CD4-positive, CD25-positive, alpha-beta regulatory T cell (primary cell): ENCODE data around the gene IRF4. TPM values are rescaled to one million over a fixed set of nuclear protein-coding genes. Genes with fewer than 3 reads are reported as not detected.
"Not testable (repeated sequence)": the region's sequence is repeated elsewhere in the genome, so short reads cannot be mapped to it uniquely, and the experiment has no call there.

ENCODE experiments used
- ATAC-seq, 2 donors: fragments of 150-1000 bp; cut with Tn5 transposase; one replicate each; pipeline ENCODE4 v1.10.0; 2021; ENCODE audit warnings: low read depth in 2 of 2, moderate number of reproducible peaks in 2 of 2, moderate library complexity in 1 of 2
- DNase-seq, 3 donors: peaks; one replicate each; pipeline versions ENCODE4 v3.0.0 to v3.0.0-alpha.2; 2012 to 2022; ENCODE audit warnings: mixed read lengths in 1 of 3
- H3K27ac ChIP-seq: one replicate; pipeline ENCODE4 v1.7.0; 2013; ENCODE audit warnings: mild to moderate bottlenecking, low read length; ENCODE audit not compliant: insufficient read depth, poor library complexity, severe bottlenecking
- H3K27me3 ChIP-seq: one replicate; pipeline ENCODE4 v1.7.0; 2013; ENCODE audit warnings: low read length; ENCODE audit not compliant: control insufficient read depth, insufficient read depth
- H3K36me3 ChIP-seq: one replicate; pipeline ENCODE4 v1.7.0; 2013; ENCODE audit warnings: mild to moderate bottlenecking, low read length, moderate library complexity; ENCODE audit not compliant: control insufficient read depth, insufficient read depth
- H3K4me1 ChIP-seq: 2 replicates; pipeline ENCODE4 v1.7.0; 2013; ENCODE audit warnings: mild to moderate bottlenecking, low read length; ENCODE audit not compliant: insufficient read depth, control insufficient read depth, poor library complexity, severe bottlenecking
- H3K4me3 ChIP-seq: one replicate; pipeline ENCODE4 v1.7.0; 2013; ENCODE audit warnings: low read depth, mild to moderate bottlenecking, low read length, moderate library complexity
- H3K9me3 ChIP-seq, 2 experiments: 1 replicate in 1 of 2; 2 replicates in 1 of 2; pipeline ENCODE4 v1.7.0; 2013; ENCODE audit warnings: low read length in 2 of 2, mild to moderate bottlenecking in 1 of 2, moderate library complexity in 1 of 2; ENCODE audit not compliant: control insufficient read depth in 2 of 2
- H3K27ac Mint-ChIP-seq, 3 donors: one replicate each; pipeline ENCODE4 v1.8.0; 2020 to 2022; ENCODE audit warnings: mild to moderate bottlenecking in 3 of 3, mixed read lengths in 3 of 3, moderate library complexity in 2 of 3
- H3K27me3 Mint-ChIP-seq: one replicate; pipeline ENCODE4 v1.8.0; 2022; ENCODE audit warnings: mild to moderate bottlenecking, mixed read lengths
- H3K36me3 Mint-ChIP-seq: one replicate; pipeline ENCODE4 v1.8.0; 2020; ENCODE audit warnings: mixed read lengths
- H3K4me1 Mint-ChIP-seq, 4 donors: one replicate each; pipeline ENCODE4 v1.8.0; 2020 to 2022; ENCODE audit warnings: mixed read lengths in 4 of 4, mild to moderate bottlenecking in 1 of 4
- H3K4me3 Mint-ChIP-seq, 4 donors: one replicate each; pipeline ENCODE4 v1.8.0; 2020 to 2022; ENCODE audit warnings: mild to moderate bottlenecking in 4 of 4, mixed read lengths in 4 of 4, moderate library complexity in 3 of 4
- H3K9me3 Mint-ChIP-seq, 7 donors: one replicate each; pipeline ENCODE4 v1.8.0; 2020 to 2022; ENCODE audit warnings: mixed read lengths in 7 of 7, mild to moderate bottlenecking in 3 of 7, moderate library complexity in 2 of 7
- polyA plus RNA-seq, 4 donors: library from polyadenylated mRNA; unstranded; fragments of 300-500 nt; fragmentation: Illumina TruSeq; gene quantifications; one replicate each; pipeline ENCODE4 v1.2.3, GENCODE V29; 2021
- total RNA-seq: library from RNA; stranded (reverse); gene quantifications from one replicate; pipeline ENCODE4 v1.2.3, GENCODE V29; 2022

Gene IRF4
- total and polyA plus RNA-seq, 5 donors from 2014 or later = 9.0 to 71.3 (median 12.2) TPM

GRCh38 chr6:415087-415486 lies 23.5 kb downstream of the IRF4 start:
- DNase-seq = no peak
- H3K27me3 ChIP-seq = no peaks in the 10 kb centered on the region
- no peak overlapping the region for H3K4me3 ChIP-seq
- no peak overlapping the region for H3K27ac Mint-ChIP-seq
- no peak overlapping the region for H3K4me3 Mint-ChIP-seq
- H3K9me3 Mint-ChIP-seq = peaks cover 0 to 32% (median 3%) of the 10 kb centered on the region in 7 donors
- H3K4me1 ChIP-seq = no peaks in the 10 kb centered on the region
- peaks cover 10 to 15% of the 10 kb centered on the region in 2 experiments for H3K9me3 ChIP-seq
- no peaks in the 10 kb centered on the region for H3K27me3 Mint-ChIP-seq
- peaks cover 0 to 7% (median 3%) of the 10 kb centered on the region in 4 donors for H3K4me1 Mint-ChIP-seq
- H3K36me3 Mint-ChIP-seq = peaks cover 34% of the 10 kb centered on the region
- H3K36me3 ChIP-seq = peaks cover 20% of the 10 kb centered on the region
- no peak for ATAC-seq
- H3K27ac ChIP-seq = no peak overlapping the region

- H3K36me3 ChIP-seq = no peaks in the 10 kb centered on the region
- ATAC-seq = no peak
- Mint-ChIP-seq H3K9me3 (peaks cover 0 to 19% (median under 1%) of the 10 kb centered on the region in 7 donors), H3K4me3 (no peak overlapping the region), H3K27ac (no peak overlapping the region), H3K27me3 (no peaks in the 10 kb centered on the region), H3K36me3 (peaks cover 7% of the 10 kb centered on the region), H3K4me1 (peaks cover 0 to 4% (median 1%) of the 10 kb centered on the region in 4 donors)
- no peaks in the 10 kb centered on the region for H3K4me1 ChIP-seq
- DNase-seq = no peak
- H3K27me3 ChIP-seq = no peaks in the 10 kb centered on the region
- no peak overlapping the region for H3K4me3 ChIP-seq
- H3K9me3 ChIP-seq = peaks cover 0 to 5% of the 10 kb centered on the region in 2 experiments
- H3K27ac ChIP-seq = no peak overlapping the region
Measured at GRCh38 chr6:421211-421610, 29.7 kb downstream of the IRF4 start.

- no peaks in the 10 kb centered on the region for H3K36me3 ChIP-seq
- H3K4me1 Mint-ChIP-seq = peaks cover 0 to 6% (median 2%) of the 10 kb centered on the region in 4 donors
- H3K4me1 ChIP-seq = no peaks in the 10 kb centered on the region
- no peaks in the 10 kb centered on the region for H3K36me3 Mint-ChIP-seq
- H3K27me3 ChIP-seq = no peaks in the 10 kb centered on the region
- H3K4me3 ChIP-seq = no peak overlapping the region
- H3K27ac ChIP-seq = no peak overlapping the region
- ATAC-seq = peak; percentile 74 to 76
- peak in 1 of 3 donors; percentile 66 for DNase-seq
- H3K4me3 Mint-ChIP-seq = no peak overlapping the region
- H3K27ac Mint-ChIP-seq = peak overlapping the region in 1 of 3 donors; percentile 20
- peaks cover 0 to 5% of the 10 kb centered on the region in 2 experiments for H3K9me3 ChIP-seq
- peaks cover 0 to 9% (median 0%) of the 10 kb centered on the region in 7 donors for H3K9me3 Mint-ChIP-seq
- no peaks in the 10 kb centered on the region for H3K27me3 Mint-ChIP-seq
Measured at GRCh38 chr6:422433-423054, 31.0 kb downstream of the IRF4 start.

GRCh38 chr6:423055-423798 lies 31.7 kb downstream of the IRF4 start:
- no peak overlapping the region for H3K27ac Mint-ChIP-seq
- H3K4me3 Mint-ChIP-seq = no peak overlapping the region
- H3K9me3 Mint-ChIP-seq = peaks cover 0 to 9% (median 0%) of the 10 kb centered on the region in 7 donors
- no peak overlapping the region for H3K4me3 ChIP-seq
- no peaks in the 10 kb centered on the region for H3K36me3 ChIP-seq
- DNase-seq (no peak), ATAC-seq (no peak)
- no peak overlapping the region for H3K27ac ChIP-seq
- peaks cover 3% of the 10 kb centered on the region for H3K4me1 ChIP-seq
- no peaks in the 10 kb centered on the region for H3K27me3 ChIP-seq
- H3K36me3 Mint-ChIP-seq = no peaks in the 10 kb centered on the region
- peaks cover 0 to 5% of the 10 kb centered on the region in 2 experiments for H3K9me3 ChIP-seq
- peaks cover 0 to 13% (median 2%) of the 10 kb centered on the region in 4 donors for H3K4me1 Mint-ChIP-seq
- no peaks in the 10 kb centered on the region for H3K27me3 Mint-ChIP-seq

- no peak overlapping the region for H3K27ac ChIP-seq
- H3K4me1 ChIP-seq = peaks cover 5% of the 10 kb centered on the region
- Mint-ChIP-seq H3K4me1 (peaks cover 0 to 19% (median 3%) of the 10 kb centered on the region in 4 donors), H3K27me3 (no peaks in the 10 kb centered on the region), H3K27ac (no peak overlapping the region), H3K9me3 (peaks cover 0 to 9% (median 0%) of the 10 kb centered on the region in 7 donors), H3K36me3 (no peaks in the 10 kb centered on the region), H3K4me3 (no peak overlapping the region)
- no peaks in the 10 kb centered on the region for H3K36me3 ChIP-seq
- ATAC-seq = no peak
- no peak for DNase-seq
- H3K9me3 ChIP-seq = peaks cover 0 to 5% of the 10 kb centered on the region in 2 experiments
- H3K4me3 ChIP-seq = no peak overlapping the region
- no peaks in the 10 kb centered on the region for H3K27me3 ChIP-seq
Measured at GRCh38 chr6:423799-424345, 32.3 kb downstream of the IRF4 start.

GRCh38 chr6:424741-425417 lies 33.3 kb downstream of the IRF4 start:
- Mint-ChIP-seq H3K36me3 (no peaks in the 10 kb centered on the region), H3K27me3 (no peaks in the 10 kb centered on the region)
- no peak overlapping the region for H3K4me3 ChIP-seq

GRCh38 chr6:425418-425788 lies 33.9 kb downstream of the IRF4 start:
- H3K36me3 ChIP-seq, DNase-seq, H3K27ac ChIP-seq, ATAC-seq, H3K27me3 ChIP-seq, H3K36me3 Mint-ChIP-seq, H3K27me3 Mint-ChIP-seq, H3K9me3 ChIP-seq, H3K9me3 Mint-ChIP-seq, H3K4me3 ChIP-seq, H3K27ac Mint-ChIP-seq, H3K4me3 Mint-ChIP-seq: not testable (repeated sequence)
- peaks cover 12% of the 10 kb centered on the region for H3K4me1 ChIP-seq
- peaks cover 0 to 31% (median 14%) of the 10 kb centered on the region in 4 donors for H3K4me1 Mint-ChIP-seq

More at GRCh38 chr6:424741-425417, 33.3 kb downstream of the IRF4 start:
- DNase-seq = no peak
- no peak for ATAC-seq
- H3K4me3 Mint-ChIP-seq = no peak overlapping the region
- Histone ChIP-seq H3K27ac (no peak overlapping the region), H3K27me3 (no peaks in the 10 kb centered on the region), H3K9me3 (peaks cover 0 to 5% of the 10 kb centered on the region in 2 experiments), H3K36me3 (no peaks in the 10 kb centered on the region), H3K4me1 (peaks cover 10% of the 10 kb centered on the region)
- H3K9me3 Mint-ChIP-seq = peaks cover 0 to 9% (median 0%) of the 10 kb centered on the region in 7 donors
- H3K27ac Mint-ChIP-seq = no peak overlapping the region
- H3K4me1 Mint-ChIP-seq = peaks cover 0 to 29% (median 12%) of the 10 kb centered on the region in 4 donors
